ENCODE data around the gene YBX2.

YBX2 gene

GRCh38 chr17:7329374-7329996, 35.0 kb upstream of the YBX2 start:
- H3K4me1 ChIP-seq (ENCODE audit: control insufficient read depth, insufficient read depth, low read length) = peaks cover 9% of the 10 kb centered on the region
- peak overlapping the region; percentile 64 for H3K4me3 ChIP-seq (ENCODE audit: low read depth, low read length)
- POLR2A ChIA-PET = interaction anchor here (0.6 to 2.9 kb wide), 43 partner anchors 9 to 1101 kb away, joined by 3 to 42 read pairs (median 6); partner anchors contain the start of genes ACADVL, CTC1, CTDNEP1 and DLG4
- peaks cover 7 to 28% of the 10 kb centered on the region in 2 experiments; a peak in 2 of 3 replicates for H3K36me3 ChIP-seq (ENCODE audit: control insufficient read depth in 2 of 2, insufficient read depth in 1 of 2, low read length in 2 of 2)
- no peaks in the 10 kb centered on the region for H3K9me3 ChIP-seq (ENCODE audit: control insufficient read depth, insufficient read depth, low read depth, low read length)
- CTCF ChIA-PET = interaction anchor here (0.6 to 2.8 kb wide), 21 partner anchors 14 to 366 kb away, joined by 3 to 29 read pairs (median 4); partner anchors contain the start of genes FXR2, GPS2, NLGN2 and SENP3
- H3K27ac ChIP-seq (ENCODE audit: extremely low read depth, low read depth, low read length) = peak overlapping the region; percentile 86
- TF ChIP-seq ZNF768 (tag by site-specific recombination; IDR thresholded peaks at IDR 0.05) (no peak), PRDM6 (tag by site-specific recombination; IDR thresholded peaks at IDR 0.05) (no peak), KLF9 (tag by site-specific recombination; IDR thresholded peaks at IDR 0.05; ENCODE audit: low read depth) (peak; percentile 99), ZFP69B (tag by site-specific recombination; IDR thresholded peaks at IDR 0.05) (0 out of 2 replicates have a peak, but pooled peaks have one; percentile 26), ZNF670 (tag by site-specific recombination; IDR thresholded peaks at IDR 0.05; ENCODE audit: low read depth) (no peak), ZNF571 (tag by site-specific recombination; IDR thresholded peaks at IDR 0.05) (no peak), KLF8 (tag by site-specific recombination; IDR thresholded peaks at IDR 0.05) (peak; percentile 91), ZNF610 (tag by site-specific recombination; IDR thresholded peaks at IDR 0.05; ENCODE audit: borderline replicate concordance) (peak; percentile 99), GLI2 (tag by site-specific recombination; IDR thresholded peaks at IDR 0.05; ENCODE audit: borderline replicate concordance, low read depth) (no peak), TCF7L2 (IDR thresholded peaks at IDR 0.05; ENCODE audit: borderline replicate concordance, low read depth, low read length) (no peak), SCRT2 (tag by site-specific recombination; IDR thresholded peaks at IDR 0.05) (no peak), SP2 (tag by site-specific recombination; IDR thresholded peaks at IDR 0.05) (peak; percentile 86), ZBTB26 (tag by site-specific recombination; optimal IDR thresholded peaks at IDR 0.05) (peak; percentile 59), ZNF473 (tag by site-specific recombination; IDR thresholded peaks at IDR 0.05) (no peak), ZNF398 (tag by site-specific recombination; IDR thresholded peaks at IDR 0.05) (0 out of 2 replicates have a peak, but pooled peaks have one; percentile 23), MEIS1 (CRISPR knock-in tag; IDR thresholded peaks at IDR 0.05; ENCODE audit: borderline replicate concordance) (no peak), ATF2 (tag by site-specific recombination; IDR thresholded peaks at IDR 0.05; ENCODE audit: low read depth) (no peak), GLIS2 (tag by site-specific recombination; IDR thresholded peaks at IDR 0.05) (peak; percentile 80), ZSCAN5A (tag by site-specific recombination; IDR thresholded peaks at IDR 0.05) (no peak), ZIC2 (tag by site-specific recombination; IDR thresholded peaks at IDR 0.05) (no peak), ZBTB7A (tag by site-specific recombination; IDR thresholded peaks at IDR 0.05; ENCODE audit: low read depth) (peak; percentile 86), ZSCAN18 (tag by site-specific recombination; IDR thresholded peaks at IDR 0.05) (no peak), ZFHX2 (tag by site-specific recombination; conservative IDR thresholded peaks at IDR 0.05) (no peak; the same call in 1 of the 2 replicates), ZNF645 (tag by site-specific recombination; IDR thresholded peaks at IDR 0.05) (no peak), ZSCAN30 (tag by site-specific recombination; IDR thresholded peaks at IDR 0.05) (no peak), ZNF184 (tag by site-specific recombination; IDR thresholded peaks at IDR 0.05) (no peak), SALL2 (tag by site-specific recombination; IDR thresholded peaks at IDR 0.05; ENCODE audit: borderline replicate concordance) (no peak)

All from HEK293 (cell line).